K562 (cell line): ENCODE measurements around the gene MAGI1.

Source experiments
- FIP1L1 ChIP-seq: fragments of 200-400 bp; formaldehyde crosslinking; IDR thresholded peaks from 2 replicates; pipeline ENCODE4 v1.6.1; 2018; ENCODE audit warnings: mild to moderate bottlenecking, low read depth, low read length; ENCODE audit not compliant: poor library complexity, severe bottlenecking
- FOS ChIP-seq: IDR thresholded peaks from 3 replicates; pipeline ENCODE4 v1.6.1; 2011; ENCODE audit not compliant: insufficient read length; ENCODE audit errors: extremely low read depth
- GTF2F1 ChIP-seq: IDR thresholded peaks from 2 replicates; pipeline ENCODE4 v1.6.1; 2011; ENCODE audit warnings: low read depth, low read length, improper control_type of control experiment
- HDAC2 ChIP-seq: fragments of 450-650 bp; IDR thresholded peaks from 2 replicates; pipeline ENCODE4 v1.6.1; 2016; ENCODE audit warnings: mild to moderate bottlenecking
- HSF4 ChIP-seq: fragments of 250-450 bp; sonication (Bioruptor Pico); IDR thresholded peaks from 2 replicates; pipeline ENCODE4 v2.1.2; 2022; ENCODE audit warnings: mild to moderate bottlenecking, moderate library complexity, borderline replicate concordance
- MAFF ChIP-seq: IDR thresholded peaks from 2 replicates; pipeline ENCODE4 v1.6.1; 2012; ENCODE audit warnings: low read length, improper control_type of control experiment
- MAFK ChIP-seq: IDR thresholded peaks from 2 replicates; pipeline ENCODE4 v1.6.1; 2011; ENCODE audit warnings: low read length, improper control_type of control experiment
- MTF1 ChIP-seq: fragments of 250-450 bp; sonication (Bioruptor Pico); IDR thresholded peaks from 2 replicates; pipeline ENCODE4 v1.9.0; 2021; ENCODE audit warnings: moderate library complexity, mild to moderate bottlenecking, inconsistent platforms, borderline replicate concordance
- NR3C1 ChIP-seq: sonication (generic); formaldehyde crosslinking; IDR thresholded peaks from 2 replicates; pipeline ENCODE4 v1.8.1; 2022; ENCODE audit warnings: missing genetic modification reagents
- POLR2A ChIP-seq: fragments of 450-650 bp; conservative IDR thresholded peaks from 2 replicates; pipeline ENCODE4 v1.6.1; 2016
- RBM22 ChIP-seq: fragments of 200-400 bp; formaldehyde crosslinking; IDR thresholded peaks from 2 replicates; pipeline ENCODE4 v1.6.1; 2018; ENCODE audit warnings: low read length, low read depth; ENCODE audit not compliant: poor library complexity, severe bottlenecking
- SRF ChIP-seq, 2 experiments: fragments of 250-450, 450-650 bp in 1 of 2; sonication (Bioruptor Pico) in 1 of 2; sonication (generic) in 1 of 2; formaldehyde crosslinking; IDR thresholded peaks; 2 replicates each; pipeline versions ENCODE4 v1.5.0 to v1.5.1; 2020 to 2022; ENCODE audit warnings: mild to moderate bottlenecking in 1 of 2, missing genetic modification reagents in 1 of 2
- ZBTB49 ChIP-seq: sonication (generic); formaldehyde crosslinking; IDR thresholded peaks from 2 replicates; pipeline ENCODE4 v1.8.0; 2022; ENCODE audit warnings: missing genetic modification reagents, mild to moderate bottlenecking, borderline replicate concordance

- TF ChIP-seq HDAC2 (no peak), RBM22 (no peak), MTF1 (CRISPR knock-in tag) (no peak), MAFK (no peak), FIP1L1 (no peak), FOS (no peak), GTF2F1 (no peak), NR3C1 (CRISPR knock-in tag) (no peak), ZBTB49 (CRISPR knock-in tag) (no peak), HSF4 (CRISPR knock-in tag) (no peak), SRF (CRISPR knock-in tag; IDR thresholded peaks at IDR 0.05) (no peak), POLR2A (no peak), MAFF (no peak)
These were observed 456.6 kb downstream of the MAGI1 start for GRCh38 chr3:65582012-65582717.
